ENCODE measurements around the gene SHROOM2.
"Not testable (repeated sequence)": the region's sequence is repeated elsewhere in the genome, so short reads cannot be mapped to it uniquely, and the experiment has no call there.

SHROOM2 gene, protein sequence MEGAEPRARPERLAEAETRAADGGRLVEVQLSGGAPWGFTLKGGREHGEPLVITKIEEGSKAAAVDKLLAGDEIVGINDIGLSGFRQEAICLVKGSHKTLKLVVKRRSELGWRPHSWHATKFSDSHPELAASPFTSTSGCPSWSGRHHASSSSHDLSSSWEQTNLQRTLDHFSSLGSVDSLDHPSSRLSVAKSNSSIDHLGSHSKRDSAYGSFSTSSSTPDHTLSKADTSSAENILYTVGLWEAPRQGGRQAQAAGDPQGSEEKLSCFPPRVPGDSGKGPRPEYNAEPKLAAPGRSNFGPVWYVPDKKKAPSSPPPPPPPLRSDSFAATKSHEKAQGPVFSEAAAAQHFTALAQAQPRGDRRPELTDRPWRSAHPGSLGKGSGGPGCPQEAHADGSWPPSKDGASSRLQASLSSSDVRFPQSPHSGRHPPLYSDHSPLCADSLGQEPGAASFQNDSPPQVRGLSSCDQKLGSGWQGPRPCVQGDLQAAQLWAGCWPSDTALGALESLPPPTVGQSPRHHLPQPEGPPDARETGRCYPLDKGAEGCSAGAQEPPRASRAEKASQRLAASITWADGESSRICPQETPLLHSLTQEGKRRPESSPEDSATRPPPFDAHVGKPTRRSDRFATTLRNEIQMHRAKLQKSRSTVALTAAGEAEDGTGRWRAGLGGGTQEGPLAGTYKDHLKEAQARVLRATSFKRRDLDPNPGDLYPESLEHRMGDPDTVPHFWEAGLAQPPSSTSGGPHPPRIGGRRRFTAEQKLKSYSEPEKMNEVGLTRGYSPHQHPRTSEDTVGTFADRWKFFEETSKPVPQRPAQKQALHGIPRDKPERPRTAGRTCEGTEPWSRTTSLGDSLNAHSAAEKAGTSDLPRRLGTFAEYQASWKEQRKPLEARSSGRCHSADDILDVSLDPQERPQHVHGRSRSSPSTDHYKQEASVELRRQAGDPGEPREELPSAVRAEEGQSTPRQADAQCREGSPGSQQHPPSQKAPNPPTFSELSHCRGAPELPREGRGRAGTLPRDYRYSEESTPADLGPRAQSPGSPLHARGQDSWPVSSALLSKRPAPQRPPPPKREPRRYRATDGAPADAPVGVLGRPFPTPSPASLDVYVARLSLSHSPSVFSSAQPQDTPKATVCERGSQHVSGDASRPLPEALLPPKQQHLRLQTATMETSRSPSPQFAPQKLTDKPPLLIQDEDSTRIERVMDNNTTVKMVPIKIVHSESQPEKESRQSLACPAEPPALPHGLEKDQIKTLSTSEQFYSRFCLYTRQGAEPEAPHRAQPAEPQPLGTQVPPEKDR (N-terminal part only)

DNA sequence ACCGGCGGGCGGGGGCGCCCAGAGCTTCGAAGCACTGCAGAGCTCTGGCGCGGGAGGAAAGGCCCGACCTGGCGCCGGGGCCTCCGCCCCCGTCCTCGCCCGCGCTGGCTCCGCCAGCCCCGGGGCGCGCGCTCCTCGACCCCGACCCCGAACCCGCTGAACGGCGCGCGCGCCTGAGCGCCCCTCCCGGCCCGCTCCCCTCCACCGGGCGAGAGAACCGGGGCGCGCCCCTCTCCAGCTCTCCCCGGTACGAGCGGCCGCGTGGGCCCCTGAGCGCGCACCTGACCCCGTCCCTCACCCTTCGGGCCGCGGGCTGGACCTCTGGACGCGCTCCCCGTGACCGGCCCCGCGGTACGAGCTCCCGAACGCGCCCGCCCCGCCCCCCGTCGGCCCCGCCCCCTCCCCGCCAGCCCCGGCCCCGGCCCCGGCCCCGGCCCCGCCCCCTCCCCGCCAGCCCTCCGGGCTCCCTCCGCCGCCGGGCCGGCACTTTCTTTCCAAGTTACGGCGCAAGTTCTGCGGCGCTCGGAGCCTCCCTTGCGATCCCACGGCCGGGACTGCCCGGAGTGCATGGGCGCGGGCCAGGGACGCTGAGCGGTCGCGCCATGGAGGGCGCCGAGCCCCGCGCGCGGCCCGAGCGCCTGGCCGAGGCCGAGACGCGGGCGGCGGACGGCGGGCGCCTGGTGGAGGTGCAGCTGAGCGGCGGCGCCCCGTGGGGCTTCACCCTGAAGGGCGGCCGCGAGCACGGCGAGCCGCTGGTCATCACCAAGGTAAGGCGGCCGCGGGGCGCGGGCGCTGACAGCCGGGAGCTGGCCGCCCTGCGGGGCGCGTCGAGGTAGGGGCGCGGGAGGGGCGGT is at the start of gene SHROOM2:
Gene SHROOM2, plus strand, starts transcription at position 486 of the 854 bp plus-strand sequence. Its CDS starts 117 bp downstream, at position 603.
- no peak for DNase-seq

- DNase-seq: no peak
Measured at GRCh38 chrX:9737363-9737762, 48.9 kb upstream of the SHROOM2 start.

GRCh38 chrX:9738151-9738550 is 48.1 kb upstream of the SHROOM2 start:
- DNase-seq: no peak

DNA sequence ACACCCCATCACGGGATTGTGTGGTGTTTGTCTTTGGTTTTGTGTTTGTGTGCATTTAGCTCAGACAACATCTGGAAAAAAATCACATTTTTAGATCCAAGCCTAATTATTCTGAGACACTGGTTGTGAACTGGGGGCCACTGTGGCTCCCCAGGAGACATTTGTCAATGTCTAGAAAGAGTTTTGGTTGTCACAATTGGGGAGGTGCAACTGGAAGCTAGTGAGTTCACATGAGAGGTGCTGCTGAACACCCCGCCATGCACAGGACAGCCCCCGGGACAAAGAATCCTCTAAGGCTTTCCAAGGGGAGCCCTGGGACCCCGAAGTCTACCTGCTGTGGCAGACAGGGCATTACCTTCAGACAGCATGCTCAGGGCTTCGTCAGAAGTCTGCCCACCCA is 47.1 kb upstream of the SHROOM2 start:
- no peak for DNase-seq

GRCh38 chrX:9745417-9746115 is 40.7 kb upstream of the SHROOM2 start:
- no peak for DNase-seq

DNA sequence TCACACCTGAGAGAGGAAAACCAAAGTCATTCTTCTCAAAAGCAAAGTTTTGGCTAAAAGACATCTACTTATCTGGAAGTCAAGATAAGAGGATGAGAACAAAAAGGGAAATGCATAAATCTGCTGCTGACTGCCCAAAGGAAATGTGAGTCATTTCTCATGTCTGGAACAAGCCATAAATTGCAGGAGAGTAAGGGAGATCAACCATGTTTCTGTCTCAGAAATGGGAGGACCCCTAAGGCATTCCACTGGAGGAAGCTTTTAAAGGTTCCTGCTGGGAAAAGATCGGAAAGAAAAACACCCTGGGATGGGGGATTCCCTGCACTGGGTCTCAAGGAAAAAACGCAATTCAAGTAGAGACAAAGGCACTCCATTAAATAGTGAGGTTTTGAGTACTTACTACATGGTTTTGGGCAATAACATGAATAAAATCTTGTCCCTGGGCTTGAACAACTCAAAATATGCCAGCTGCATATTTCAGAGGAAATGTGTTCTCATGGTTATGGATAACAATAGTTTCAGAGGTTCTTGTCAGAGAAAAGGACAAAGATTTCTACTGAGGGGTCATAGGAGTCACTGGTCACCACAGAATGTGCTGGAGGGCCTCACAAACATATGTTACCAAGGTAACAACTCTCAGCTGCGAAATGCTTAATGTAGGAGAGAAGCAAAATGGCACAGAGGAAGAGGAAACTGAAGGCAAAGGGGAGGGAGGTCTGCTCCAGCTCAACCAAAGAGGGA is 39.9 kb upstream of the SHROOM2 start:
- DNase-seq: no peak

DNA sequence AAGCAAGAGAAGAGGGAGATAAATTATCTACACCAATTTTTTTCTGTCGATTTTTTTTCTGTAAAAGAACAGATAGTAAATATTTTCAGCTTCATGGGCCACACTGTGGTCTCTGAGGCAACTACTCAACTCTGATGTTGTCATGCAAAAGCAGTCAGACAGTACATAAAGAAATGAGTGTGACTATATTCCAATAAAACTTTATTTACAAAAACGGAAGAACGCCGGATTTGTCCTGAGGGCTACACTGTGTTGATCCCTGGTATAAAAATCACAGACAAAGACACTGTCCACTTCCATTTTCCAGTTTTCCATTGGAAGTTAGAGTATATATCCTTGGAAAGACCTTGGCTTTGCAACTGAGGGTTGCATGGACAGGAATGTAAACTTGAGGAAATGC is 38.6 kb upstream of the SHROOM2 start:
- no peak for DNase-seq

- no peak for DNase-seq
Measured at GRCh38 chrX:9749146-9749692, 37.0 kb upstream of the SHROOM2 start.

DNA sequence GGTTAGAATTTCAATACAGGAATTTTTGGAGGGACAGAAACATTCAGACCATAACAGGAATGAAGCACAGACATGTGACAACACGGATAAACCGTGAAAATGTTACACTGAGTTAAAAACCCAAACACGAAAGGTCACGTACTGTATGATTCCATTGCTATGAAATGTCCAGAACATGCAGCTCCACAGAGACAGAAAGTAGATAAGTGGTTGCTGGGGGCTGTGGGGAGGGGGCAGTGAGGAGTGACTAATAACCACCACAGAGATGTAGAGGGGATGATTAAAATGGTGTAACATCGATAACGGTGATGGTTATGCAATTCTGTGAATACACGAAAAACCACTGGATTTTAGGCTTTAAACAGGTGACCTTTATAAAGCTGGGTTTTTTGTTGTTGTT is 28.9 kb upstream of the SHROOM2 start:
- DNase-seq: no peak

- no peak for DNase-seq
Measured at GRCh38 chrX:9758021-9758638, 28.1 kb upstream of the SHROOM2 start.

DNA sequence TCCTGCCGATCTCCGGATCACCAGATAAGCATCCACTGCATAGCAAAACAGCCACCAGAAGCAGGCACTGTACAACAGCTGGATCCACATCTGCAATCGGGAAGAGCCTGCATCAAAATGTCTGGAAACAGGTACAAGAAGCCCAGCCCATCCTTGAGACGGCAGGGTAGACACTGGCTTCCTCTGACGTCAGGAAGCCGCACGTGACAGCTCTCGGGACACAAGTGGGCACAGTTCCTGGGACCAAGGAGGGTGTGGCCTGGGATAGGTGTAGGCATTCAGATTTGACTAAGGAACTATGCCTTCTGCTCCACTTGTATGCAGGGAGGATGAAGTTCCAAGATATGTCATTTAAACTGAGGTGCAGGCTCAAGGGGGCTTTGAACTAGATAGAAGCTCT is 26.9 kb upstream of the SHROOM2 start:
- no peak for DNase-seq

DNA sequence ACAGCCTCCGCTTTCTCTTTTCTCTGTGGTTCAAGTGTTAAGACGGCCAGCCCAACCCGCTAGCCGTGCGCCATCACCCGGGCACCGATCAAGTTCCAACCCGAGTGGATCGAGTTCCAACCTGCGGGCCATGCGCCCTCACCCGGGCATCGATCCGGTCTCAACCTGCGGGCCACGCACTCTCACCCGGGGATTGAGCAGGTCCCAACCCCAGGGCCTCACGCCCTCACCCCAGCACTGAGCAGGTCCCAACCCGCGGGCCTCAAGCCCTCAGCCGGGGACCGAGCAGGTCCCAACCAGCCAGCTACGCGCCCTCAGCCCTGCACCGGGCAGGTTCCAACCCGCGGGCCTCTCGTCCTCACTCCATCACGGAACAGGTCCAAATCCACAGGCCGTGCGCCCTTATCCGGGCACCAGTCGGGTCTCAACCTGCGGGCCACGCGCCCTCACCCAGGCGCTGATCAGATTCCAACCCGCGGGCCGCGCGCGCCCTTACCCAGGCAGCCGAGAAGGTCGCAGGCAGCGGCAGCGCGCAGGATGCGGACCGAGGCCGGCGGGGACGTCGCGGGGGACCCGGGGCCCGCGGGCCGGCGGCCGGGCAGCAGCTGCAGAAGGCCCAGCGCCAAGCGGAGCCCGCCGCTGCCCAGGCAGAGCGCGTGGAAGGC is 21.0 kb upstream of the SHROOM2 start:
- no peak for DNase-seq

DNA sequence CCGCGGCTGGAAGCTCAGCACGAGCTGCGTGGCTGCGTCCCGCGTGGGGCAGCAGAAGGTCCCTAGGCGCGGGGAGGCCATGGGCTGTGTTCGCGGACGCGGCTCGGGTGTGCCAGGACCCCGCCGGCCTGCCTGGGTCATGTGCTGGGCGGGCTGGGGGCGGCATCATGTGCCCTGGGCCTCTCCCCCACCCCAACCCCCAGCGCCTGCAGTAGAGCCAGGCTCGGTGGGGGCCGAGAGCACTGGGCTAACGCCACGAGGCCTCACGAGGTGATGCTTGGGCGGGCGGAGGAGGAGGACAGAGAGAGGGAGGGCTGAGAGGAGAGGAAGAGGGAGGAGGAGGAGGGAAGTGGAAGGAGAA is 20.5 kb upstream of the SHROOM2 start, which contains the start of gene GPR143:
Gene GPR143, minus strand, starts transcription at position 111 of the 361 bp plus-strand sequence. Its CDS starts 30 bp downstream, at position 81.
- no peak for DNase-seq

- DNase-seq: no peak
Measured at GRCh38 chrX:9767375-9767774, 18.9 kb upstream of the SHROOM2 start.

GRCh38 chrX:9768321-9768839 is 17.8 kb upstream of the SHROOM2 start:
- DNase-seq: not testable (repeated sequence)

GRCh38 chrX:9770319-9770718 is 15.9 kb upstream of the SHROOM2 start:
- no peak for DNase-seq

GRCh38 chrX:9772943-9773342 is 13.3 kb upstream of the SHROOM2 start:
- DNase-seq: no peak

- DNase-seq: no peak
Measured at GRCh38 chrX:9775930-9776329, 10.3 kb upstream of the SHROOM2 start.

- DNase-seq: no peak
Measured at GRCh38 chrX:9781941-9782340, 4.3 kb upstream of the SHROOM2 start.
